H9 (cell line): ENCODE measurements around the gene TRPV5. TPM values are rescaled to one million over a fixed set of nuclear protein-coding genes. Genes with fewer than 3 reads are reported as not detected.

Experiments used
- DNase-seq: peaks from one replicate; pipeline ENCODE4 v3.0.0-alpha.2; 2017
- H2AFZ ChIP-seq: one replicate; pipeline ENCODE4 v1.6.1; 2013; ENCODE audit warnings: mild to moderate bottlenecking, low read length, control low read depth, moderate library complexity
- H2AK5ac ChIP-seq: 2 replicates; pipeline ENCODE4 v1.6.1; 2013; ENCODE audit warnings: low read length, control low read depth, mixed read lengths; ENCODE audit not compliant: insufficient read length
- H2BK120ac ChIP-seq: one replicate; pipeline ENCODE4 v1.6.1; 2013; ENCODE audit warnings: low read depth, mild to moderate bottlenecking, low read length, control low read depth, inconsistent platforms; ENCODE audit not compliant: poor library complexity, severe bottlenecking
- H2BK12ac ChIP-seq: 2 replicates; pipeline ENCODE4 v1.6.1; 2013; ENCODE audit warnings: low read length, control low read depth, mixed read lengths, low read depth; ENCODE audit not compliant: insufficient read length
- H2BK15ac ChIP-seq: 2 replicates; pipeline ENCODE4 v1.6.1; 2013; ENCODE audit warnings: low read depth, low read length, control low read depth
- H2BK20ac ChIP-seq: one replicate; pipeline ENCODE4 v1.6.1; 2013; ENCODE audit warnings: low read depth, mild to moderate bottlenecking, low read length, control low read depth, inconsistent platforms; ENCODE audit not compliant: poor library complexity, severe bottlenecking
- H2BK5ac ChIP-seq: 2 replicates; pipeline ENCODE4 v1.6.1; 2013; ENCODE audit warnings: low read length, control low read depth, mixed read lengths; ENCODE audit not compliant: insufficient read length
- H3K14ac ChIP-seq: 2 replicates; pipeline ENCODE4 v1.6.1; 2013; ENCODE audit warnings: low read length, control low read depth; ENCODE audit not compliant: insufficient read depth
- H3K18ac ChIP-seq: 2 replicates; pipeline ENCODE4 v1.6.1; 2013; ENCODE audit warnings: low read depth, mild to moderate bottlenecking, mixed read lengths, low read length, control low read depth; ENCODE audit not compliant: insufficient read length
- H3K23ac ChIP-seq: 2 replicates; pipeline ENCODE4 v1.6.1; 2013; ENCODE audit warnings: low read length, control low read depth, mixed read lengths, low read depth; ENCODE audit not compliant: insufficient read length
- H3K23me2 ChIP-seq: 2 replicates; pipeline ENCODE4 v1.6.1; 2013; ENCODE audit warnings: low read depth, mild to moderate bottlenecking, mixed read lengths, low read length, control low read depth; ENCODE audit not compliant: insufficient read length, poor library complexity, severe bottlenecking
- H3K27ac ChIP-seq: 2 replicates; pipeline ENCODE4 v1.5.1; 2013; ENCODE audit warnings: low read length, control low read depth, mixed read lengths, low read depth; ENCODE audit not compliant: insufficient read length
- H3K27me3 ChIP-seq: 2 replicates; pipeline ENCODE4 v1.6.1; 2013; ENCODE audit warnings: low read length, control low read depth, inconsistent platforms; ENCODE audit not compliant: insufficient read depth
- H3K4ac ChIP-seq: 2 replicates; pipeline ENCODE4 v1.6.1; 2013; ENCODE audit warnings: low read depth, mild to moderate bottlenecking, control low read depth, inconsistent platforms, low read length, moderate library complexity
- H3K4me1 ChIP-seq: 2 replicates; pipeline ENCODE4 v1.6.1; 2013; ENCODE audit warnings: low read length, control low read depth, inconsistent platforms; ENCODE audit not compliant: insufficient read depth
- H3K4me2 ChIP-seq: 2 replicates; pipeline ENCODE4 v1.6.1; 2013; ENCODE audit warnings: low read length, control low read depth, mixed read lengths; ENCODE audit not compliant: insufficient read length, insufficient read depth
- H3K56ac ChIP-seq: 2 replicates; pipeline ENCODE4 v1.6.1; 2013; ENCODE audit warnings: low read depth, mild to moderate bottlenecking, mixed read lengths, low read length, control low read depth; ENCODE audit not compliant: insufficient read length
- H3K79me1 ChIP-seq: 2 replicates; pipeline ENCODE4 v1.6.1; 2013; ENCODE audit warnings: low read depth, mild to moderate bottlenecking, moderate library complexity, low read length, control low read depth, inconsistent platforms; ENCODE audit not compliant: insufficient read depth, poor library complexity, severe bottlenecking
- H3K79me2 ChIP-seq: 2 replicates; pipeline ENCODE4 v1.6.1; 2013; ENCODE audit warnings: low read length, control low read depth, inconsistent platforms; ENCODE audit not compliant: insufficient read depth
- H3K9ac ChIP-seq: 2 replicates; pipeline ENCODE4 v1.6.1; 2013; ENCODE audit warnings: low read length, control low read depth, mixed read lengths; ENCODE audit not compliant: insufficient read length; ENCODE audit errors: extremely low read depth
- H3K9me3 ChIP-seq: one replicate; pipeline ENCODE4 v1.6.1; 2013; ENCODE audit warnings: low read depth, low read length, inconsistent platforms; ENCODE audit not compliant: control insufficient read depth
- H3T11ph ChIP-seq: one replicate; pipeline ENCODE4 v1.6.1; 2013; ENCODE audit warnings: mild to moderate bottlenecking, low read length, control low read depth, inconsistent platforms
- H4K20me1 ChIP-seq: one replicate; pipeline ENCODE4 v1.6.1; 2013; ENCODE audit not compliant: control insufficient read depth, insufficient read length, insufficient read depth
- H4K5ac ChIP-seq: 2 replicates; pipeline ENCODE4 v1.6.1; 2013; ENCODE audit warnings: low read depth, mild to moderate bottlenecking, mixed read lengths, low read length, control low read depth; ENCODE audit not compliant: insufficient read length
- H4K8ac ChIP-seq: replicated peaks from 2 replicates; pipeline ENCODE4 v1.6.1; 2013; ENCODE audit warnings: low read length, control low read depth, mixed read lengths, low read depth; ENCODE audit not compliant: insufficient read length
- H4K91ac ChIP-seq: 2 replicates; pipeline ENCODE4 v1.6.1; 2013; ENCODE audit warnings: low read depth, mild to moderate bottlenecking, moderate library complexity, mixed read lengths, low read length, control low read depth; ENCODE audit not compliant: insufficient read length
- H3K27ac Mint-ChIP-seq, 3 experiments: 2 replicates in 2 of 3; 3 replicates in 1 of 3; pipeline ENCODE4 v1.8.0; 2020 to 2021; ENCODE audit warnings: mixed read lengths in 3 of 3, mild to moderate bottlenecking in 1 of 3, moderate library complexity in 1 of 3
- H3K27me3 Mint-ChIP-seq: 2 replicates; pipeline ENCODE4 v1.8.0; 2021; ENCODE audit warnings: low read depth, mild to moderate bottlenecking, moderate library complexity, mixed read lengths
- H3K36me3 Mint-ChIP-seq, 3 experiments: 2 replicates in 2 of 3; 3 replicates in 1 of 3; pipeline ENCODE4 v1.8.0; 2020 to 2021; ENCODE audit warnings: low read depth in 3 of 3, mixed read lengths in 3 of 3; ENCODE audit not compliant: insufficient read depth in 1 of 3
- H3K4me1 Mint-ChIP-seq, 2 experiments: 2 replicates each; pipeline ENCODE4 v1.8.0; 2020; ENCODE audit warnings: mixed read lengths in 2 of 2
- H3K4me3 Mint-ChIP-seq, 2 experiments: 2 replicates in 1 of 2; 3 replicates in 1 of 2; pipeline ENCODE4 v1.8.0; 2020 to 2021; ENCODE audit warnings: mild to moderate bottlenecking in 2 of 2, mixed read lengths in 2 of 2, moderate library complexity in 1 of 2
- H3K9me3 Mint-ChIP-seq, 2 experiments: 2 replicates in 1 of 2; 3 replicates in 1 of 2; pipeline ENCODE4 v1.8.0; 2020; ENCODE audit warnings: mild to moderate bottlenecking in 2 of 2, mixed read lengths in 2 of 2, moderate library complexity in 1 of 2
- CTCF ChIP-seq: fragments of 200-600 bp; sonication (generic); conservative IDR thresholded peaks from 3 replicates; pipeline ENCODE4 v1.8.0; 2021; ENCODE audit warnings: antibody characterized with exemption, mild to moderate bottlenecking
- WGBS: extraction: QIAGEN DNeasy Blood & Tissue Kit; methylation state at CpG from one replicate; pipeline ENCODE4 v1.1.7; 2013; ENCODE audit warnings: missing lambda C conversion rate, low lambda C conversion rate, mixed read lengths; ENCODE audit not compliant: insufficient read length; ENCODE audit errors: extremely low coverage; 5-methylcytosine and 5-hydroxymethylcytosine counted together
- total RNA-seq: library from RNA; stranded (reverse); gene quantifications from 2 replicates; pipeline ENCODE4 v1.2.1, GENCODE V29; 2021

TRPV5 gene
- total RNA-seq, 1 experiment from 2014 or later, result not detected

- WGBS, result no CpG with 5 or more reads among the region's 8 CpGs
- H2AFZ ChIP-seq, result no peak overlapping the region
- no peaks in the 10 kb centered on the region for H3K79me2 ChIP-seq
- no peak for TF ChIP-seq CTCF
- H3K56ac ChIP-seq, result no peak overlapping the region
- no peak overlapping the region for H3K23ac ChIP-seq
- peaks cover 3% of the 10 kb centered on the region; the same call in 1 of the 2 replicates for H3K4me1 ChIP-seq
- H3K27me3 Mint-ChIP-seq, result peaks cover 49% of the 10 kb centered on the region
- no peak overlapping the region for H2AK5ac ChIP-seq
- H3K9me3 ChIP-seq, result no peaks in the 10 kb centered on the region
- H4K5ac ChIP-seq, result no peak overlapping the region
- no peak overlapping the region for H2BK12ac ChIP-seq
- no peaks in the 10 kb centered on the region for H4K20me1 ChIP-seq
- H3K4ac ChIP-seq, result no peak overlapping the region
- no peak overlapping the region for H2BK120ac ChIP-seq
- peaks cover 0 to 3% of the 10 kb centered on the region in 2 experiments; a peak in 1 of 5 replicates for H3K9me3 Mint-ChIP-seq
- H3K23me2 ChIP-seq, result no peaks in the 10 kb centered on the region
- H3K79me1 ChIP-seq, result no peaks in the 10 kb centered on the region
- no peak overlapping the region for H2BK5ac ChIP-seq
- H3K4me1 Mint-ChIP-seq, result peaks cover 4% of the 10 kb centered on the region in 2 experiments
- no peak overlapping the region for H3K4me2 ChIP-seq
- H3K27me3 ChIP-seq, result no peaks in the 10 kb centered on the region
- no peaks in the 10 kb centered on the region; a peak in 1 of 7 replicates for H3K36me3 Mint-ChIP-seq
- H3K9ac ChIP-seq, result no peak overlapping the region
- H3K4me3 Mint-ChIP-seq, result no peak overlapping the region
- H3K14ac ChIP-seq, result no peak overlapping the region
- H3K18ac ChIP-seq, result no peak overlapping the region
- H4K91ac ChIP-seq, result no peak overlapping the region
- no peak overlapping the region for H2BK15ac ChIP-seq
- no peak overlapping the region for H3T11ph ChIP-seq
- no peak overlapping the region; a peak in 1 of 7 replicates for H3K27ac Mint-ChIP-seq
- no peak overlapping the region for H2BK20ac ChIP-seq
- no peak overlapping the region for H3K27ac ChIP-seq
- DNase-seq, result no peak
- no peak overlapping the region for H4K8ac ChIP-seq
Observed at GRCh38 chr7:142927949-142928348, 5.6 kb downstream of the TRPV5 start.
